Measurements from ENCODE around the gene TMEM266. TPM values are rescaled to one million over a fixed set of nuclear protein-coding genes. Genes with fewer than 3 reads are reported as not detected.

TMEM266 gene
- total and polyA plus RNA-seq, 2 experiments from 2014 or later: 0.42 to 5.0 TPM

- no peak for TF ChIP-seq ZNF462 (CRISPR knock-in tag; IDR thresholded peaks at IDR 0.05)
Observed at GRCh38 chr15:76075046-76075445, 15.3 kb downstream of the TMEM266 start (continued).

GRCh38 chr15:76078285-76078877 is 18.6 kb downstream of the TMEM266 start:
- no peaks in the 10 kb centered on the region for H3K36me3 ChIP-seq (ENCODE audit: insufficient read depth)
- no peaks in the 10 kb centered on the region for H3K79me2 ChIP-seq (replicated peaks; ENCODE audit: insufficient read depth)
- no peak for ATAC-seq
- DNase-seq (ENCODE audit: low spot score): no peak
- no peaks in the 10 kb centered on the region for H4K20me1 ChIP-seq (replicated peaks; ENCODE audit: insufficient read depth)
- Mint-ChIP-seq H3K27me3 (ENCODE audit: insufficient read depth, low read depth, poor library complexity) (peaks cover 4% of the 10 kb centered on the region), H3K4me3 (no peak overlapping the region), H3K27ac (no peak overlapping the region), H3K9me3 (no peaks in the 10 kb centered on the region), H3K4me1 (no peaks in the 10 kb centered on the region), H3K36me3 (ENCODE audit: low read depth) (no peaks in the 10 kb centered on the region)
- TF ChIP-seq ZNF462 (CRISPR knock-in tag; IDR thresholded peaks at IDR 0.05) (no peak), CREB1 (CRISPR knock-in tag; IDR thresholded peaks at IDR 0.05; ENCODE audit: low read depth) (no peak), JUNB (IDR thresholded peaks at IDR 0.05; ENCODE audit: unreplicated experiment) (no peak)
- no peaks in the 10 kb centered on the region for H3K4me1 ChIP-seq (ENCODE audit: insufficient read depth)
- no peaks in the 10 kb centered on the region for H3F3A ChIP-seq (replicated peaks; ENCODE audit: low read depth)
- H3K27me3 ChIP-seq (ENCODE audit: insufficient read depth): no peaks in the 10 kb centered on the region
- no peak overlapping the region for H3K4me2 ChIP-seq
- H3K27ac ChIP-seq (ENCODE audit: low read depth): no peak overlapping the region
- H2AFZ ChIP-seq: no peak overlapping the region
- H3K9me2 ChIP-seq (ENCODE audit: insufficient read depth): no peaks in the 10 kb centered on the region
- no peak overlapping the region for H3K4me3 ChIP-seq

Data from GM23338 (cell line).